GOT3 (cell line): ENCODE results near the gene FYN.

Experiments
- DNase-seq: peaks from one replicate; lab custom pipeline; 2025; ENCODE audit warnings: mixed read lengths; lab: John Stamatoyannopoulos, UW

Gene FYN

DNA sequence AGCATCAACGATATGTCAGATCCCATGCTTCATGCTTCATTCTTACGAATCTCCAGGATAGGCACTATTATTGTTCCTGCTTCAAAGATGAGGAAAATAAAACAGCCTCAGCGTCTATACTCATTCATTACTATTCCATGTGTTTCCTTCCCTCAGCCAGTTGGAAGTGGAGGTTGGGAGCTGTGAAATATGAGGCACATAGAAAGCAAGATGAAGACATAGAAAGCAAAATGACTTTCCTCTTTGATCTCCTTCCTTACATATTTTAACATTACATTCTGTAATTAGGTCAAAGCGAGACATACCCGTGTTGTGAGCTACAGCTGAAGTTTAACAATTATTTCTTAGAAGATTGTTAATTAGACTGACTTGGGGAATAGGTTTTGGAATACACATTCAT lies 125.4 kb downstream of the FYN start:
- no peak for DNase-seq

DNA sequence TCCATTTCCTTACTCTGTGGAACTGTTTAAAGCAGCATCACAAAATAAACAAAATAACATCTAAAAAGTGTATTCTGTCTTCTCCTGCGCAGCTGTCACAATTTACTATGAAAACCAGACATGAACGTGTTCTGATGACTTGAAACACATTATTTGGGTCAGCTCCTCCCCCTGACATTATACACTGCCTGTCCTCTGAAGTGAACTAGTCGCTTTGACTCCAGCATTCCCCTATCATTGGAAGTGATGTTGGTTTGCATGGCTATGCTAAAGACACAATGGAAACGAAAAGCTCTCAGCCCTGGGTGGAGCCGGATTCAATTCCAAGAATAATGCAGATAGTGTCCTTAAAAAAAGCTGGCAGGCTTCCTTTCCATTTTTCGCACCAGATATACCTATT lies 125.9 kb downstream of the FYN start:
- no peak for DNase-seq

GRCh38 chr6:111746983-111747382 lies 126.3 kb downstream of the FYN start:
- DNase-seq = no peak

DNA sequence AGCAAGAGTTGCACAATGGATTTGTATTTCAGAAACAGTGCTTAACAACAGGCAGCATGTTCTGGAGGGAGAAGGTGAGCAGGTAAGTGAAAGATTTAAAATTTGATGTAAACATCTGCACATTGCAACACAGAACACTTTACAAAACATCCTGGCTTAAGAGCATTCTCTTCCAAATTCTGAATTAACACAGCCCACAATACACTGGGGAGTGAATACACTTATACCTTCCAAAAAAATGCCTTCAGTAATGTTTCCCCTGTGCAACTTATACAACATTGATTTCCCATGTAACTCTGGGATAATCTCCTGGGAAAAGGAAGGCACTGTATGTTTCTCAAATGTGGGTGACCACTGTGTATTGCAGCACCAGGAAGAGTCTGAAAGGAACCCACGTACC lies 127.6 kb downstream of the FYN start:
- DNase-seq = no peak

GRCh38 chr6:111745186-111745585 lies 128.1 kb downstream of the FYN start:
- no peak for DNase-seq

DNA sequence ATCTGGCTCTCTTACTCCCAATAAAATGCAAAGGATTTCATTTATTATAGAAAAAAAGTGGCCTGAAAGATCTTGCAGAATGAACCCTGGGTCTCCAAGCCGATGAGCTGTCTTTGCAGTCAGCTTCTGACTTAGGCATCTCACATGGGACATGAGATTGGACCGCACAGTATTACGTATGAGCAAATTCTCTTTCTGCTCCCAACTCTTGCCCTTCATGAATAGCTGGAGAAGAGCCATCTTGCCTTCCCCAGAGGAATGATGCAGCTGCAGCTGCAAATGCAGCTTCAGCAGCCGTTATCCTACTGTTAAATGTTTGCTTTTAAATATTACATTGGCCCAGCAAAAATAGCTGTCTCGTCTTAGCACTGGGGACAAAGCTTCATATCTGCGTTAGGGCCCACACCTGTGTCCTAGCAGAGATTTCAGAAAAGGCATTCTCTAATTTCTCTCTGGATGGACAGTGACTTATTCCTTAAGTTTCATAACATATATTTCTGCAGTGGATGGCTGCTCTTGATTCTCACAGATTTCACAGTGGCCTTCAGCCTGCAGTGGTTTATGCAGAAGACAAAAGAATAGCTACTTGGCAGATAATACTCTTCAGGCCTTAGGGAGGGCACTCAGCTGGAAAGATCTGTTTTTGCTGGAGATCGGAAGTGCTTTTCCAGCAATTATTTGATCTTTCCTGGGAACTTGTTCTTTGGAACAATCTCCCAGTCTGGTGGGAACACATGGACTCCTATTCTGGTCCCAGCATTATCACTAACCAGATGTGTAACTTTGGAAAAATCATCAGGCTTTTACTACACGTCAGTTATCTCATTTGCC lies 129.2 kb downstream of the FYN start:
- DNase-seq = peak; percentile 40

- no peak for DNase-seq
Observed at GRCh38 chr6:111743360-111743759, 129.9 kb downstream of the FYN start.

DNA sequence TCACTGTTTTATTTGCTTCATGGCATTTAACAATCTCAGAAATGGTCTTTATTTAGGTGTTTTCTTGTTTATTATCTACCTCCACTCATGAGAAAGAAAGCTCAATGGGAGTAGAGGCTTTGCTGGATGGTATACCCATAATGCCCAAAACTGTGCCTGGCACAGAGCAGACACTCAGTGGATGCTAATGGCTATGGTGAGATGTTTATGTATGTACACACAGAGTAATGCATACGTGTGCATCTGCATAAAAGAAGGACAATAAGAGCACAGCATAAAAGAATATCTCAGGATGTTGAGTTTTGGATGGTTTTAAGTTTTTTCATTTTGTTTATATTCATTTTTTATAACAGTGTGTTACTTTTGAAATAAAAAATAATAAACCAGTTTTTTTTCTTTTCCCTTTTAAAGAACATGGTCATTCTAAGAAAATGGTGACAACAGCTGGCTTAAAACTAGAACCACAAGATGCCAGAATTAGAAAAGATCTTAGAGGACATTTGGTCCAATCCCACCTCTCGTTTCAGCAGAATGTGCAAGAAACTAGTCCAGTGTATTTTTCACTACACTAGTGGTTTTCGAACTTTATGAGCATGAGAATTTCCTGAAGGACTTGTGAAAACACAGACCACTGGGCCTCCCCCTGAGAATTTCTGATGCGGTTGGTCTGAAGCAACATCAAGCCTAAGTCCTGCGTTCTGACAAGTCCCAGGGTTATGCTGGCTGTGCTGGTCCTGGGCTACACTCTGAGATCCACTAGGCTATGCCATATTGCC lies 131.9 kb downstream of the FYN start:
- DNase-seq = no peak

DNA sequence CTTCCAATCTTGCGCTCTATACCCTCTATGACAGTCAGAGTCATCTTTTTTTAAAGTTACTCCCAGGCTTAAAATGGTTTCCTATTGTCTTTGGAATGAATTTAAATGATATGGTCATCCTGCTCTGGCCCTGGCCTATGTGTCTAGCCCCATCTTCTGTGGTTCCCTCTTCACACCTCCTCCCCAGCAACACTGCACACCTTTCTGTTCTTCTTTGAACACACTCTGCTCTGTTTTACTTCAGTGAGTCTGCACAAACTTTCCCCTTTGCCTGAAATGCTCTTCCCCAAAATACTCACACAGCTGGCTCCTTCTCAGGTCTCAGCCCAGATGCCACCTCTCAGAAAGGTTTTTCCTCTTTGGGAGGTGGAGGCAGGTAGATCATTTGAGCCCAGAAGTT lies 132.7 kb downstream of the FYN start:
- no peak for DNase-seq

DNA sequence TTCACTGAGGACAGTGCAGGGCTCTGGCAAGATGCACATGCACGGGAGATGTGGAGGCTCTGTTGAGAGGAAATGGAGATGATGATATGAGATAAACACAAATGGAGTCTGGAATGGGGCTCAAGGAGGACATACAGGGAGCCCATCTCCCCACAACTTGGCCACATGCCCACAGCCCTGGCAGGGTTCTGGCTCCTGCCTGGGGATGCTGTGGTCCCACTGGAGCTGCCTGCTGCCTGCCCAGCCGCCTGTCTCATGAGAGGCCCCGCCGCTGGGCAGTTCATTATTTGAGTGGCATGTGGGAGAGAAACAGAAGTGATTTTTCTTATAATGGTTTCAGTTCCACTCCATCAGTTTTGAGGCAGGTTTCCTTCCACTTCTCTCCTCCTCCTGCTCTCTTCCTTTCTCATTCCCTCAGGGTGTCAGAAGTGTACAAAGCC lies 134.0 kb downstream of the FYN start:
- DNase-seq = no peak

GRCh38 chr6:111738631-111739030 lies 134.6 kb downstream of the FYN start:
- DNase-seq = no peak

GRCh38 chr6:111738156-111738555 lies 135.1 kb downstream of the FYN start:
- no peak for DNase-seq

GRCh38 chr6:111737065-111737521 lies 136.2 kb downstream of the FYN start:
- no peak for DNase-seq

DNA sequence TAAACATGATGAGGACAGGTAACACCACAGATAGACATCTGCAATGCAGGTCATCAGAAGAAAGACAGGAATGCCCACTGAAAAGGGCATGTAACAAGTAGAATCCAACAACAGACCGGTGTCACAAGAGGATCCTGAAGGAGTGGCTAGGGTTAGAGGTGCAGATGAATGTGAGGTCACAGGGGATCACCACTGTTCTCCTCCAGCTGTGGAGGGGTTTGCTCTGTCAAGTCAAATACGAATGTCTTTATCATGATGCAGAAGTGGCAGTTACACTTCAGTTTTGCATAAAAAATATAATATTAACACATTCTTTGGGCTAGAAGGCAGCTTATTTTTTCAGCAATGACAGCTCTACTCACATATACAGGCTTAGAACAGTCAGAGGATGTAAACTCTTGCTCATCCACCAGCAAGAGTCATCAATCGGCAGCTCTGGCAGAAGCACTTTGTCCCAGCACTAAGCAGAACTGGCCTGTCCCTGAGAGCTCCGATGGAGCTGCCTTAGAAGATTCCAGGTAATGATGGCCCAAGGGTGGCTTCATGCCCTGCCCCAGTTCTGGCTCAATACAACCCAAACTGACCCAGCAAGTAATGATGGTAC lies 137.1 kb downstream of the FYN start:
- DNase-seq = no peak

DNA sequence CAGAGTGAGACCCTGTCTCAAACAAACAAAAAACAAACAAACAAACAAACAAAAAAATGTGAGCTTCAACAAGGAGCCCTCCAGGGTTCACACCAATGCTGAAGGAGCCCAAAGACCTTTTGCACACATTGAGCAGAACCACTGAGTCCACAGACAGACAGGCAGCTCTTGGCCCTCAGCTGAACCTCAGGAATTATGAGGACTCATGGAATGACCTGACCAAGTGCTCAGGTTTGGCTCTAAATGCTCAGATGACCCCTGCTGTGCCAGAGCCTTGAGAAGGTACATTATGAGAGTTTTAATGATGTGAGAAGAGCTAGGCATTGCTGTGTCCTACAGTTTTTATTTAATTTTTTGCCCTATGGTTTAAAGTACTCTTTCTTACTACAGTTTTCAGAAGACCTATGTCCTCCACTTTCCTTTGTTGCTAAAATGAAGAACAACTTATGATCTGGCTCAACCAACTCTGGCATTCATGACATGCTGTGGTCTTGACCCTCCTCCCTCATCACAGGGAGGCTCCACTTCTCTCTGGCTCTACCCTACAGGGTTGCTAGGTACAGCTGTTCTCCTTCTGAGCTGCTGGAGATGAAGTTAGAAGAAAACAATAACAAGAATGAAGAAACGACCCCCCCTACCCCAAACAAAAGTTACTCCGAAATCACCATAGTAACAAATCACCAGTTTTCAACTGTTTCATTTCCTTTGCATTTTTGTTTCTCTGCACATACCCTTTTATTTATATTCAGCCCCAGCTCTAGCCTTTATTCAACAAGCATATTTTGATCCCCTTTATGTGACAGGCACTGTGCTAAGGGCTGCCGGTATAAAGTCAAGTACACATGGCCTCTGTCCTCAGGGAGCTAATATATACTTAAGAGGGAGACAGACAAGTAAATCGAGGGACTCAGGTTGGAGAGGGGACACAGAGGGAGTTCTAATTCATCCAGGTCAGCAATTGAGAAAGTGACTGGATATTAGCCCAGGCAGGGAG lies 138.9 kb downstream of the FYN start:
- DNase-seq = no peak

- no peak for DNase-seq
Observed at GRCh38 chr6:111732390-111732789, 140.9 kb downstream of the FYN start.

GRCh38 chr6:111731456-111732195 lies 141.6 kb downstream of the FYN start:
- no peak for DNase-seq

DNA sequence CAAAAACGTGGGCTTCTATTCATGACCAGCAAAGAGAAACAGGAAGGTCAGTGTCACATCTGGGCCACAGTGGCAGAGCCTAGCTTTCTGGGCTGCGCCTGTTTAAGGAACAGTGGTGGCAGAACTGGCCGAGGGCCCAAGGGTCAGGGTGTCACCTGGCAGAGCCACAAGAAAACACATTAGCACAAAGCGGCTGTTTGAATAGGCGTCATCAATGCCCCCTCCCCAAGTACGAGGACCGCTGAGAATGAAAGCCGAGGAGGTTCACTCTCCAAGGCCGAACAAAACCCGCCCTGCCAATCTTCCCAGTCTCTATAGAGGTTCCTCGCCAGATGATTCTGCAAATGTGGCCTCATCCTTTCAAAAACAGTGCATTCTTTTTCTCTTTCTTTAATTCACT lies 142.4 kb downstream of the FYN start:
- DNase-seq = no peak

- no peak for DNase-seq
Observed at GRCh38 chr6:111727802-111728201, 145.4 kb downstream of the FYN start.

DNA sequence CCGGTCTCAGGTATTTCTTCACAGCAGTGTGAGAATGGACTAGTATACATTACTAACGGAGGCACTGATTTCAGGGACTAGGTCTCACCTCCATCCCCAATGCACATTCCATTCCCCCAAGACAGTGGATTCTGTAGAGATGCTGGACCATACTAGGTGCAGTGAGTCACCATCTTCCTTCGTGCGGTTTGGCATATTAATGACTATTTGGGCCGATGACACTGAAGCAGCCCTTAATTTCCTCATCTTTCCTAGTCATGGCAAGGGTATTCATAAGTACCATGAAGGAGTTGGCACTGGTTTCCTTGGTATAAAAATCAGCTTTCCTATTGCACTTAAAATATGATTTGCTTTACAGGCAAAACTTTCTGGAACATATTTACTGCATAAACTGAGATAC lies 146.2 kb downstream of the FYN start:
- no peak for DNase-seq
